Breast epithelium (tissue), 4 donors: ENCODE data around the gene IQUB. TPM values are rescaled to one million over a fixed set of nuclear protein-coding genes. Genes with fewer than 3 reads are reported as not detected.
"Not testable (repeated sequence)": the region's sequence is repeated elsewhere in the genome, so short reads cannot be mapped to it uniquely, and the experiment has no call there.

Experiments
- DNase-seq, 2 donors: peaks; one replicate each; pipeline ENCODE4 v3.0.0-alpha.2; 2019; ENCODE audit warnings: low spot score in 2 of 2
- H3K27ac ChIP-seq, 2 donors: fragments of 200-600 bp; sonication (generic) in 1 of 2; one replicate each; pipeline ENCODE4 v1.5.1; 2016 to 2019; ENCODE audit warnings: mild to moderate bottlenecking in 1 of 2
- H3K27me3 ChIP-seq, 2 donors: fragments of 200-600 bp; sonication (generic) in 1 of 2; one replicate each; pipeline versions ENCODE4 v1.5.1 to v1.6.0; 2017 to 2019; ENCODE audit warnings: control low read depth in 1 of 2, mild to moderate bottlenecking in 1 of 2
- H3K36me3 ChIP-seq: fragments of 200-600 bp; one replicate; pipeline ENCODE4 v1.5.1; 2019
- H3K4me1 ChIP-seq, 2 donors: fragments of 200-600 bp; sonication (generic); one replicate each; pipeline ENCODE4 v1.5.1; 2016 to 2019; ENCODE audit warnings: control low read depth in 1 of 2
- H3K4me3 ChIP-seq, 3 donors: fragments of 200-600 bp; sonication (generic); 1 replicate in 2 of 3; 2 replicates in 1 of 3; pipeline ENCODE4 v1.5.1; 2016 to 2019; ENCODE audit warnings: mild to moderate bottlenecking in 3 of 3, moderate library complexity in 2 of 3
- H3K9me3 ChIP-seq, 2 donors: fragments of 200-600 bp; sonication (generic) in 1 of 2; one replicate each; pipeline ENCODE4 v1.5.1; 2016 to 2019; ENCODE audit warnings: control low read depth in 1 of 2
- POLR2A ChIP-seq: fragments of 450-650 bp; IDR thresholded peaks from one replicate; pipeline ENCODE4 v1.6.1; 2016; ENCODE audit warnings: antibody characterized with exemption, mild to moderate bottlenecking, moderate library complexity
- POLR2AphosphoS5 ChIP-seq, 3 donors: sonication (generic); formaldehyde crosslinking; IDR thresholded peaks; one replicate each; pipeline ENCODE4 v1.6.1; 2017; ENCODE audit warnings: antibody characterized with exemption in 3 of 3
- intact Hi-C: fragments of 100-400 bp; cut with DNase I; formaldehyde crosslinking; loops from one replicate; pipeline ENCODE4 v1.15.1; 2023; ENCODE audit warnings: low total_unique reads
- total RNA-seq, 3 donors: library from RNA; depleted of rRNA; stranded (reverse); fragments of >200 nt; gene quantifications; one replicate each; pipeline ENCODE4 v1.1.0, GENCODE V29; 2016
- TF ChIP-seq, protein P1 (sequence below), 3 donors: fragments of 450-650 bp; IDR thresholded peaks; one replicate each; pipeline ENCODE4 v1.5.1; 2016 to 2017; ENCODE audit warnings: antibody characterized with exemption in 3 of 3, mild to moderate bottlenecking in 3 of 3, moderate library complexity in 3 of 3

The IQUB gene
- total RNA-seq, 3 donors from 2014 or later: 0.32 to 8.2 (median 3.3) TPM

DNA sequence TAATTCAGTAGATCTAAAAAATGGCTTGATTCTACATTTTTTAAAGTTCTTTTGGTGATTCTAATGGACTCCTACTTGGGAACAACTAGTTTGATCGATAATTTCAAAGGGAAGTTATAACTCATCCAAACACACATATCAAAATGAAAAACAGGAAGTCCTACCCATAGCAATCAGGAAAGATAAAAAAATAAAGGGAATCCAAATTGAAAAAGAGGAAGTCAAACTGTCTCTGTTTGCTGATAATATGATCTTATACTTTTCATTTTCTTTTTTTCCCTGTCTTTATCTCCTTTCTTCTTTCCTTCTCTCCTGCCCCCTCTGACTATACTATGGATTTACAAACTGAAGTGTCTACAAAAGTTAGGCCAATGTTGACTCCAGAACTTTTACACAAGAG lies 118.8 kb downstream of the IQUB start:
- DNase-seq: no peak
- H3K36me3 ChIP-seq: no peaks in the 10 kb centered on the region
- H3K9me3 ChIP-seq: peaks cover 11 to 13% of the 10 kb centered on the region in 2 donors
- H3K4me3 ChIP-seq: no peak overlapping the region
- H3K27me3 ChIP-seq: no peaks in the 10 kb centered on the region
- intact Hi-C loops: no loop called here
- no peak for TF ChIP-seq POLR2AphosphoS5 (IDR thresholded peaks at IDR 0.05)
- no peak for TF ChIP-seq POLR2A
- TF ChIP-seq, protein P1, sequence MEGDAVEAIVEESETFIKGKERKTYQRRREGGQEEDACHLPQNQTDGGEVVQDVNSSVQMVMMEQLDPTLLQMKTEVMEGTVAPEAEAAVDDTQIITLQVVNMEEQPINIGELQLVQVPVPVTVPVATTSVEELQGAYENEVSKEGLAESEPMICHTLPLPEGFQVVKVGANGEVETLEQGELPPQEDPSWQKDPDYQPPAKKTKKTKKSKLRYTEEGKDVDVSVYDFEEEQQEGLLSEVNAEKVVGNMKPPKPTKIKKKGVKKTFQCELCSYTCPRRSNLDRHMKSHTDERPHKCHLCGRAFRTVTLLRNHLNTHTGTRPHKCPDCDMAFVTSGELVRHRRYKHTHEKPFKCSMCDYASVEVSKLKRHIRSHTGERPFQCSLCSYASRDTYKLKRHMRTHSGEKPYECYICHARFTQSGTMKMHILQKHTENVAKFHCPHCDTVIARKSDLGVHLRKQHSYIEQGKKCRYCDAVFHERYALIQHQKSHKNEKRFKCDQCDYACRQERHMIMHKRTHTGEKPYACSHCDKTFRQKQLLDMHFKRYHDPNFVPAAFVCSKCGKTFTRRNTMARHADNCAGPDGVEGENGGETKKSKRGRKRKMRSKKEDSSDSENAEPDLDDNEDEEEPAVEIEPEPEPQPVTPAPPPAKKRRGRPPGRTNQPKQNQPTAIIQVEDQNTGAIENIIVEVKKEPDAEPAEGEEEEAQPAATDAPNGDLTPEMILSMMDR (IDR thresholded peaks at IDR 0.05): no peak
- no peaks in the 10 kb centered on the region for H3K4me1 ChIP-seq
- no peak overlapping the region for H3K27ac ChIP-seq

DNA sequence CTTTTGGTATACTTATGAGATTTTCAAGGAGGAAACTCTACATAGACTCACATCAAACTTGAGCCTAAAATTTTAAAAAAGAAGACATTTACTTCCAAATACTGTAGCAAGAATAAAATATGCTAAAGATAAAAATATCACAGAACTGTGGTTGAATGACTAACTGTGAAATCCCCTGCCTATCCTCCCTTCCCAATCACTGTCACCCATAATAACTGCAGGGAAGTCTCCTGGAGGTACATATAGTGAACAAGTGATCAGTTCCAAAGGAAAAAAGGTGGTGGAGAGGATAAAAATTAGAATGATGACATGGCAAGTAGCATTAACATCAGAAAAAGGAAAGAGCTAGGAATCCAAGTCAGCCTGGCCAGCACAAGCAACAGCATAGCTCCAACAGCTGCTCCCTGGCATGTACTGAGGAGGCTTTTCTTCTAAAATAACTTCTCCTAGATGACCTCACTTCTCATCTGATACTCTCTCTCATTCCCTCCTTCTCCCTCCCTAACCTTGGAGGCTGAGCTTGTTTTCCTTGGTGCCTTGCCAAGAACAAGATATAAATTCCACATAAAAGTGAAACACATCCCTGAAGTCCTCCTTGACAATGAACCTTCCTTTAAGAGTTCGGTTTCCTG lies 124.0 kb downstream of the IQUB start:
- intact Hi-C loops: no loop called here
- Histone ChIP-seq H3K9me3 (no peaks in the 10 kb centered on the region), H3K4me1 (no peaks in the 10 kb centered on the region), H3K36me3 (no peaks in the 10 kb centered on the region), H3K4me3 (no peak overlapping the region), H3K27me3 (no peaks in the 10 kb centered on the region), H3K27ac (no peak overlapping the region)
- no peak for TF ChIP-seq POLR2A
- TF ChIP-seq, protein P1 (IDR thresholded peaks at IDR 0.05): no peak
- TF ChIP-seq POLR2AphosphoS5 (IDR thresholded peaks at IDR 0.05): no peak
- no peak for DNase-seq

DNA sequence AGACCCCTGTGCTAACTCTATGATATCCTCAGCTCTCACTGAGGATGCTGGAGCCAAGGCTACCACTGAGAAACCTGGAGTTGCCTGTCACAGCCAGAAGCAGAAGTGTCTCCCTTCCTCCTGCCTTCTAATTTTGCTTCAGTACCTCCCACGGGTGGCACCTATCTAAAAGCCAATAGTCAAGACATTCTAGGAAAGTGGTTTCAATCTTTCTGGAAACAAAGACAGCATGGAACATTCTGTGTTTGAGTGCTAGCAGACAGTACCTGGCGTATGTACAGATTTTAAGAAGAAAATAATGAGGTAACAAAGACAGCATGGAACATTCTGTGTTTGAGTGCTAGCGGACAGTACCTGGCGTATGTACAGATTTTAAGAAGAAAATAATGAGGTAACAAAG lies 126.4 kb downstream of the IQUB start:
- DNase-seq, H3K36me3 ChIP-seq, H3K9me3 ChIP-seq, intact Hi-C loops, H3K4me1 ChIP-seq, H3K4me3 ChIP-seq, H3K27me3 ChIP-seq: not testable (repeated sequence)
- peak overlapping the region in 1 of 2 donors; percentile 17 for H3K27ac ChIP-seq

Other genes with a start within 250 kb of the IQUB start
- 10 to 100 TPM; 34.9 to 73.3 (median 43.3) TPM for gene NDUFA5, start 23.2 kb upstream of the IQUB start, total RNA-seq
- under 1 TPM in 1 of 3 donors, not detected in 2; 0.15 TPM for gene ASB15, start 67.2 kb upstream of the IQUB start, total RNA-seq
- not detected for gene LMOD2, start 121.3 kb upstream of the IQUB start, total RNA-seq
- 10 to 100 TPM; 27.8 to 38.3 (median 37.8) TPM for gene WASL, start 214.4 kb upstream of the IQUB start, total RNA-seq